ENCODE data around the gene NIPAL1.
A peak's percentile ranks its signal among the peaks of the same experiment; 100 is the strongest.

Gene NIPAL1

DNA sequence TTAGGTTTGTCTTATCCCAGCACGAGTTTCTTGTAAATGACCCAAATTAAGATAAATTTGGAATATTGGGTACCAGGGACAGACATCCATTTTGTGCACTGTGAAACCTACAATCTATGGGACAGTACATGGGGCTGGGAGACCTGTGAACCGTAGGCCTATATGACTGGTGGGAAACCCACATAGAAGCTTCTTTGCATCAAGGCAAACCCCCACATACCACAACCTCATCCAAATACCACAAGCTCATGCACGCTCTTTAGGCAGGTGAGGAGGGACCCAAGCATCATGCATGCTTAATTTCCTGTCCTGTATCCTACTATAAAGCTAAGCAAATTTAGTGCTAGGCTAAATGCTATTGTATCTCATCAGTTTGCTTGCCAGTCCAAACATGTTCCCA, 47.8 kb downstream of the NIPAL1 start:
- FAIRE-seq (no peak), DNase-seq (ENCODE audit: low spot score) (no peak)

DNA sequence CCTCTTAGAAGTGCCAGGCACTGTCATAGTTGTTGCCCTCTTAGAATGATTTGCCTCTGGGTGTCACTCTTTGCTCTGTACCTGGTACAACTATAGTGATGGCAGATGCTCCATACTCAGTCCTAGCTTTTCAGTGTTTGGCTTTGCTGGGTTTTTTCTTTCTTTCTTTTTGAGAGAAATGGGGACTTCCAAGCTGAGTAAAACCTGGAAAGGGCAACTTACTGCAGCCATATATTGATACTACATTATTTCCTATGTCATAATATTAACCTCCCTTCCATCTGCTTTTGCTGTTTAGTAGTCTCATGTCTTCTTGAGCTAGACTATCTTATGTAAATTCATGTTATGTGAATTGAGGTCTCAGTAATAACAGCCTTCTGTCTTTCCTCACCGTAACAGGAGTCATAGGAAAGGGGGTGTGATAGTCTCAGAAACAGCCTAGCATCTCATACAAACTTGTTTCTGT, 49.0 kb downstream of the NIPAL1 start:
- DNase-seq (ENCODE audit: low spot score) (no peak), FAIRE-seq (no peak)

DNA sequence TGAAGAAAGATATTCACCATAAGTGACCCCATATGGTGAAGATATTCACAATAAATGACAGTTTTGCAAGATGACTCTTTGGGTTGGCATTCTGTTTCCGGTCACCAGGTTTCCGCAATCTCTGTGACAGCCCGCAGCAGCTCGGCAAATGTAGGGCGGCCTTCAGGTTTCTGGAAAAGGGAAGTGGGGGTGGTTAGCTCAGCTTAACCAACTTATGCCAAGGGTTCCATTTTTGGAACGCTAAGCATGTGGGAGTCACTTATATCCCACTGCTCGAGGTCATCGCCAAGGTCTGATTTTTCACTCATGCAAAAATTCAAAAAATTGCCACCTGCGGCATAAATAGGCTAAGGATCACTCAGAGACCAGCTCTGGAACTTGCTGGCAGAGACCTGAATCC, 51.0 kb downstream of the NIPAL1 start:
- no peak for FAIRE-seq
- DNase-seq (ENCODE audit: low spot score), result no peak

DNA sequence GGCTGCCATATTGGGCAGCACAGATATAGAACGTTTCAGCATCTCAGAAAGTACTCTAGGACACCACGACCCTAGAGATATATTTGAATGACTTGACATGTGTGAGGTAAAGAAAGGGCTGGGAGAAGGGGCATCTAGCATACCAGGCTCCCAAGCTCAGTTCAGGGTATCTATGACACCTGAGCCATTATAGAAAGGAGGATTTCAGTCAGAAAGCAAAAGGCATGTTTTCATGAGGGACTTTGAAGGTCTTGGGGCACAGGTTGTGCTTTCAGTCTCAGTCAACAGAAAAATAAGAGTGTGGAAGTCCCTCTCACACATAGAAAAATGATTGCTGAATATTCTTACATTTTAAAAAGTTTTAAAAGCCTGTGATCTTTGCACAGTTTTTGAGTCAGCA, 51.6 kb downstream of the NIPAL1 start:
- FAIRE-seq, result no peak
- no peak for DNase-seq (ENCODE audit: low spot score)

DNA sequence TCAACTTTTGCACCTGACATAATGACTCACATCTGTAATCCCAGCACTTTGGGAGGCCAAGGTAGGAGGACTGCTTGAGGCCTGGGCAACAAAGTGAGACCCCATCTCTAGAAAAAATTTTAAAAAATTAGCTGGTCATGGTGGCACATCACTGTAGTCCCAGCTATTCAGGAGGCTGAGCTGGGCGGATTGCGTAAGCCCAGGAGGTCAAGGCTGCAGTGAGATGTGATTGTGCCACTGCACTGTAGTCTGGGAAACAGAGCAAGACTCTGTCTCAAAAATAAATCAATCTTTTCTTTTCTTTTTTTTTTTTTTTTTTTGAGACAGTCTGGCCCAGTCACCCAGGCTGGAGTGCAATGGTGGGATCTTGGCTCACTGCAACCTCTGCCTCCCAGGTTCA, 52.5 kb downstream of the NIPAL1 start:
- FAIRE-seq, result no peak
- DNase-seq (ENCODE audit: low spot score), result no peak

DNA sequence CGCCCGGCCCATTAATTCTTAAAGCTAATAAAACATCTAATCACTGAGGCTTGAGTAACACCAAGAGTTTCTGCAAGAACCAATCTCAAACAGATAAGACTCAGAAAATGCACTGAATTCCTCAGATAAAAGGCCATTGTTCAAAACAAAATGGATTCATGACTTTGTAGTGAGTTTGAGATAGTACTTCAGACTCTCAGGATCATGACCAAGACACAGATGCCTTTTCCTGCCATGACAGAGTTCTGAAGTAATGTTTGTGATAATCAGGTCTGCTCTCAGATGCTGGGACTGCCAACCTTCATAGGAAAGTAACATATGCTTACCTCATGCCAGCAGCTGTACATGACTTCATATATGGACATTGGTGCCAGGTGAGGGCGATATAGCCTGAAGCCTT, 54.6 kb downstream of the NIPAL1 start:
- DNase-seq (ENCODE audit: low spot score), result no peak

DNA sequence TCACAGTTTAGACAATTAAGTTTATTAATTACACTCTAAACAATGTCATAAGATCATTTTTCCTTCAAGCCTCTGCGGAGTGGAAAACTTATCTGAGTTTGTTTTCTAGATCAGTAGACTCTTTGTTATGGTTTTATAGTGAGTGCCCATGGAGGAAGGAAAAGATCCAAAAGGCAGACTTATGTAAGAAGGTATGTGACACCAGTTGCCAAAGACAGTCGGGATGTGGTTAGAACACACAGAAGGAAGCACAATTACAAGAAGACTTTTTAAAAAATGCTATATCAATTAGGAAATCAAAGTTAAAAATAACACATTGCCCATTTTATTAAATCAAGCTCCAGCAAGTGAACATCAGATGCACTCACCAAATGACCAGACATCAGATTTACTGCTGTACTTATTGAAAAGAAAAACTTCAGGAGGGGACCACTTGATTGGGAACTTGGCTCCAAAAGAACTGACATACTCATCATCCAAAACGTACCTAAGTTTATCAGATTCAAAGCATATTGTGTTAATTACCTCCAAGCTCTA, 57.1 kb downstream of the NIPAL1 start:
- DNase-seq (ENCODE audit: low spot score) (no peak), FAIRE-seq (no peak)

More for the DNA sequence above, 54.6 kb downstream of the NIPAL1 start:
- peak; percentile 74 for FAIRE-seq

DNA sequence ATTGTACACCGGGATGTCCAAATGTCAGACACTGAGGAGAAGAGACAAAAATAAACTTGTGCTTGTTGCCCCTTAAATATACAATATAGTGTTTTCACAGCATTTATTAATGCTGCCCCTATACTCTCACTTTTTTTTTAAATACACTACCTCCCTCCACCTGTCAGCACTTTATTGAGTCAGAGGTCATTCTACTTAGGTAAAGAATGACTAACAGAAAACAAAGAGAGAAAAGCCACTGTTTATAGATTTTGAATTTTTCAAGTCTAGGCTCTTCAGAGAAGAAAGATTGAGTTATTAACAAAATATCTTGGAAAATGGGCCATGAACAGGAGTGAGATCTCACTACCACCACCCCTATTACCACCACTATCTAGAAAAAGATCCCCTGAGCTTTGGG, 58.1 kb downstream of the NIPAL1 start:
- DNase-seq (ENCODE audit: low spot score) (no peak), FAIRE-seq (no peak)

DNA sequence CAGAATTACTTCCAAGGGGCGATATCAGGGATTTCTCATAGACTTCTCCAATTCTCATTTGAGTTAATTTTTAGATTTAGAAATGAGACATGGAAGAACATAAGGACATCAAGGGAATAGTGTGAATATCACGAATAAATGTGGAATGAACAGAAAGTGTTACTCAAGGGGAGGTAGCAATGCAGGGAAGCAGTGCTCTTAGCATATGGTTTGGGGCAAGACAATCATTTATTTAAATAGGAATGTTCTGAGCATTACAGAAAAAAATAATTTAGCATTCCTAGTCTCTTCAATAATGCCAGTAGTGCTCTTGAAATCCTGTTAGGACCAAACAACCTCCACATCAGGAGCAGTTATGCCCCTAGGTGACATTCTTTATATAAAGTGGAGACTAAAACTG, 61.9 kb downstream of the NIPAL1 start:
- FAIRE-seq (no peak), DNase-seq (ENCODE audit: low spot score) (no peak)

DNA sequence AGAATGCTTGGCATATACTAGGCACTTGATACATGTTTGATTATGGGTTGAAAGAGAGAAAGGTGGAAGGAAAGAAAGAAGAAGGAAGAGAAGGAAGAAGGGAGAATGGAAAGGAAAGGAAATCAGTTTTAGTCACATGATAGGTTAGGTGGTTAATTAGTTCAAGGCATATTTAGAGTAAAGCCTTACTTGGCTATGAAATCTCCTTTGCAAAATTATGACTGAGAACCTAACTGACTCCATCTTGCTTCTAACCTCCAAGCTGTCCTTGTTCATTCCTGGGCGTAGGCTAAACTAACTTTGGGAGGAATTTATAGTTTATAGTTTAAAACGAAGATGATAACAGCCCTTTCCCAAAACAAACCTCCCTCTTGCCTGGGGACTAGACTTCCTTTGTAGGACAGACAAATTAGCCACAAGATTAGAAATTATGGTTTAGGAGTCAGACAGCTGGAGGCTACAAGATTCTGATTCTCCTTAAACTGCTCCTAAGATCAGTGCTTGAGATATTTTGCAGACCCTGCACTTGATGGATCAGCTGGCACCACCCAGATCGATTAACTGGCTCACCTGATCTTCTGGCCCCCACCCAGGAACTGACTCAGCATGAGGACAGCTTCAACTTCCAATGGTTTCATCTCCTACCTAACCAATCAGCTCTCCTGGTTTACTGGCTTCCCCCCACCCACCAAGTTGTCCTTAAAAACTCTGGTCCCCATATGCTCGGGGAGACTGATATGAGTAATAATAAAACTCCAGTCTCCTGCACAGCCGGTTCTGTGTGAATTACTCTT, 62.5 kb downstream of the NIPAL1 start:
- DNase-seq (ENCODE audit: low spot score), result no peak
- FAIRE-seq, result no peak

DNA sequence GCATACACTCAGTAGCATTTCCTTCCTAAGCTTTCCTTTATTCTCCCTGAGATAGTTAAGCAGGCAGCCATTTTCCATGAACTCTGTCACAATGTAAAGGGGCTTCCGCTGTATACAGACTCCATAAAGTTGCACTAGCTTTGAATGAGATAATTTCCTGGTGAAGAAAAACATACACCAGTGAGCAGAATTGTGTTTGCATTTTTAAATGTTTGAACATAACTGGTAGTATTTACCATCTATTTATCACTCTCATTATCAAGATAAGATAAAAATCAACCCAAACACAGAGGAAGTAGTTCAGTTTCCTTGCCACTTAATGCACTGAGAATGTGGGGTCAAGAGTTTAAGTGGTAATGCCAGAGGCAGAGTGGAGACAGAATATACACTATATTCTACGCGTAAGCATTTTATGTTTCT, 63.4 kb downstream of the NIPAL1 start:
- no peak for DNase-seq (ENCODE audit: low spot score)

DNA sequence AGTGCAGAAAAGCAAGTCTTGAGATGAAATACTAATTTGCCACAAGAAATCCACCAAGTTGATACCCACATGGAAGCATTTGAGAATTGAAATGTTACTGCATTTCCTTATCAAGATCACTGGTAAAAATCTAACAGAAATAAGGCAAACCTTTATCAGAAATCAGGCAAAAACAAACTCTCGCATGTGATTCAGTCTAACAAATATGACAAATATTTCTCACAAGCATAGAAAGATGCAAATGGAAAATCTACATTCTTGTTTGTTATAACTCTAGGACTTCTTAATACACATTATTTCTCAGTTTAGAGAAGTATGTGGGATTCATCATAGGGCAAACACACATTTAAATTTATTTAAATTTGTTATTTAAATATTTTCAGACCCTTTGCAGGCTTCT, 64.6 kb downstream of the NIPAL1 start:
- no peak for DNase-seq (ENCODE audit: low spot score)
- FAIRE-seq, result no peak

More for the DNA sequence above, 63.4 kb downstream of the NIPAL1 start:
- FAIRE-seq, result no peak

DNA sequence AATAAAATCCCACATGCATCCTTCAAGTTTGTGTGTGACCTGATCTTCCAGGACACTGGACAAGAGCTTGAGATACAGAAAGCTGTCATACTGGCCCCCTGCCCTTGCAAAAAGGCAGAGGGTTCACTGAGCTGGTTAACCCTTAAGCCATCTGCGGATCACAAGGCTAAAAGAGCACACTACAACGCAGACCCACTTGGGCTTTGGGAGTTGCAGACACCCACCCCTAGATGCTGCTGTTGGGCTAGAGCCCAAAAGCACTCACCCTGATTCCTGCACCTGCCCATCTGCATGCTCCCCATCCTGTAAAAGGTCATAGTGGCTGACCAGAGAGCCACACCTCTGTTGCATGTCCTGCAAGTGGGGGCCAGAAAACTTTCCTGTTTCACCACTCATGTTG, 66.4 kb downstream of the NIPAL1 start:
- no peak for FAIRE-seq

DNA sequence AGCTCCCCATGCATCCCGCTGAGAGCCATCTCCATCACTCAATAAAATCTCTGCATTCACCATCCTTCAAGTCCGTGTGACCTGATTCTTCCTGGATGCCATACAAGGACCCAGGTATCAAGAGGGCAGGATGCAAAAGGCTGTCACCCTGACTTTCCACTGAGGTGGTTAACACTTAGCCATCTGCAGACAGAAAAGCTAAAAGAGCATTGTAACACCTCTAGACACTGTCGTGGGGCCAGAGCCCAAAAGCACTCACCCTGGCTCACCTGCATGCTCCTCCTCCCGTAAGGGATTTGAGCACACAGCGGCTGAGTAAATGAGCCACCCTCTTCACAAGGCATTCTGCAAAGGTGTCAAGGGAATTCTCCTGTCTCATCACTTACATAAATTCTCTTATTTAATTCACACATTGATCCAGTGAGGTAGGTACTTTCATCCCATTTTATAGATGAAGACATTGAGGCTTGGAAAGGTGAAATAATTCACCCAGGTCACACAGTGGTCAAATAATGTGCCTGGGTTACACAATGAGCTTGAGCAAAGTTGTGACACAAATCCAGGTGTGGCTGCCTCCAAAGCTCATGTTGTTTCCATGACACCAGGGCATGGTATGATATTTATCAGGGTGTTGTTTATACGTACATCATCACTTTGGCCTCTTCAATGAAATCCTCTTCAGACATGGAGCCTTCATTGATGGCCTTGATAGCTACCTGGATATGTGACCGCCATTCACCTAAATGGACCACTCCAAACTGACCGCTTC, 69.4 kb downstream of the NIPAL1 start:
- DNase-seq (ENCODE audit: low spot score) (no peak), FAIRE-seq (no peak)

More for the DNA sequence above, 66.4 kb downstream of the NIPAL1 start:
- no peak for DNase-seq (ENCODE audit: low spot score)
